Fibroblast of lung (primary cell): ENCODE data around the gene SDK1. TPM values are rescaled to one million over a fixed set of nuclear protein-coding genes. Genes with fewer than 3 reads are reported as not detected.

Source experiments
- DNase-seq, 2 donors: peaks; one replicate each; pipeline versions ENCODE4 v3.0.0 to v3.0.0-alpha.2; 2010; ENCODE audit warnings: low read depth in 2 of 2
- H2AFZ ChIP-seq: 2 replicates; pipeline ENCODE4 v1.5.1; 2012; ENCODE audit warnings: low read length, control low read depth, inconsistent platforms
- H3K27ac ChIP-seq: 2 replicates; pipeline ENCODE4 v1.5.1; 2011; ENCODE audit warnings: low read length, control low read depth; ENCODE audit not compliant: insufficient read depth
- H3K27me3 ChIP-seq: 2 replicates; pipeline ENCODE4 v1.5.1; 2011; ENCODE audit warnings: mild to moderate bottlenecking, low read length; ENCODE audit not compliant: control insufficient read depth, insufficient read depth
- H3K36me3 ChIP-seq: 2 replicates; pipeline ENCODE4 v1.5.1; 2011; ENCODE audit warnings: low read length; ENCODE audit not compliant: control insufficient read depth, insufficient read depth
- H3K4me1 ChIP-seq: 2 replicates; pipeline ENCODE4 v1.5.1; 2011; ENCODE audit warnings: low read length; ENCODE audit not compliant: control insufficient read depth, insufficient read depth; ENCODE audit errors: extremely low read depth
- H3K4me2 ChIP-seq: 2 replicates; pipeline ENCODE4 v1.5.1; 2011; ENCODE audit warnings: low read length, control low read depth; ENCODE audit not compliant: insufficient read depth; ENCODE audit errors: extremely low read depth
- H3K4me3 ChIP-seq, 4 experiments: fragments of 200-600 bp in 1 of 4; sonication (generic) in 1 of 4; replicated peaks in 1 of 4; 2 replicates each; pipeline ENCODE4 v1.5.1; 2011 to 2016; ENCODE audit warnings: low read length in 4 of 4, low read depth in 3 of 4, mild to moderate bottlenecking in 3 of 4, control low read depth in 2 of 4, inconsistent platforms in 1 of 4, mixed read lengths in 1 of 4; ENCODE audit not compliant: insufficient read depth in 1 of 4; ENCODE audit errors: control extremely low read depth in 1 of 4
- H3K79me2 ChIP-seq: 2 replicates; pipeline ENCODE4 v1.5.1; 2012; ENCODE audit warnings: mild to moderate bottlenecking, low read length, inconsistent platforms; ENCODE audit not compliant: control insufficient read depth, insufficient read depth
- H3K9ac ChIP-seq: 2 replicates; pipeline ENCODE4 v1.5.1; 2011; ENCODE audit warnings: mild to moderate bottlenecking, low read length, control low read depth; ENCODE audit not compliant: insufficient read depth
- H3K9me3 ChIP-seq: 2 replicates; pipeline ENCODE4 v1.5.1; 2012; ENCODE audit warnings: low read depth, low read length; ENCODE audit not compliant: control insufficient read depth, insufficient read depth
- H4K20me1 ChIP-seq: 2 replicates; pipeline ENCODE4 v1.5.1; 2011; ENCODE audit warnings: low read length; ENCODE audit not compliant: control insufficient read depth, insufficient read depth; ENCODE audit errors: extremely low read depth
- CTCF ChIP-seq, 2 donors: IDR thresholded peaks in 1 of 2; conservative IDR thresholded peaks in 1 of 2; 1 replicate in 1 of 2; 2 replicates in 1 of 2; pipeline ENCODE4 v1.5.1; 2011 to 2012; ENCODE audit warnings: low read length in 2 of 2, control low read depth in 1 of 2, inconsistent platforms in 1 of 2, low read depth in 1 of 2, mild to moderate bottlenecking in 1 of 2
- EZH2 ChIP-seq: IDR thresholded peaks from 2 replicates; pipeline ENCODE4 v1.5.1; 2012; ENCODE audit warnings: low read length, control low read depth, mild to moderate bottlenecking; ENCODE audit errors: missing control alignments
- polyA plus RNA-seq, 2 donors: library from polyadenylated mRNA; depleted of rRNA in 1 of 2; stranded (reverse) in 1 of 2; unstranded in 1 of 2; fragments of >200 nt; gene quantifications; 2 replicates each; pipeline ENCODE4 v1.2.1, GENCODE V29; 2011 to 2012; ENCODE audit warnings: missing spikeins in 1 of 2
- total RNA-seq: library from RNA; depleted of rRNA; stranded (reverse); fragments of >200 nt; gene quantifications from 2 replicates; pipeline ENCODE4 v1.2.1, GENCODE V29; 2014

The SDK1 gene
- total and polyA plus RNA-seq, 2 donors (not counting 1 experiment from before 2014, with no cell fraction given), result 1.0 to 8.6 TPM

- no peaks in the 10 kb centered on the region for H3K9me3 ChIP-seq
- no peaks in the 10 kb centered on the region for H3K4me1 ChIP-seq
- H3K27ac ChIP-seq, result no peak overlapping the region
These were observed 8.9 kb downstream of the SDK1 start for GRCh38 chr7:3309956-3310355.

GRCh38 chr7:3310884-3311283 is 9.8 kb downstream of the SDK1 start:
- H3K9ac ChIP-seq, result no peak overlapping the region
- H3K9me3 ChIP-seq, result no peaks in the 10 kb centered on the region
- H3K27me3 ChIP-seq, result no peaks in the 10 kb centered on the region
- no peaks in the 10 kb centered on the region for H4K20me1 ChIP-seq
- DNase-seq, result no peak
- H3K4me3 ChIP-seq, result no peak overlapping the region
- H2AFZ ChIP-seq, result no peak overlapping the region
- H3K27ac ChIP-seq, result no peak overlapping the region
- H3K4me1 ChIP-seq, result no peaks in the 10 kb centered on the region
- H3K36me3 ChIP-seq, result no peaks in the 10 kb centered on the region
- no peak for TF ChIP-seq EZH2
- TF ChIP-seq CTCF (conservative IDR thresholded peaks at IDR 0.05 in 1 of 2, IDR thresholded peaks at IDR 0.05 in 1 of 2; ENCODE audit: low read depth in 1 of 2, low read length in 2 of 2), result no peak
- no peaks in the 10 kb centered on the region for H3K79me2 ChIP-seq
- H3K4me2 ChIP-seq, result no peak overlapping the region

More at GRCh38 chr7:3309956-3310355, 8.9 kb downstream of the SDK1 start:
- H3K36me3 ChIP-seq, result no peaks in the 10 kb centered on the region
- H3K9ac ChIP-seq, result no peak overlapping the region
- no peak overlapping the region for H3K4me2 ChIP-seq
- DNase-seq, result no peak
- TF ChIP-seq CTCF (conservative IDR thresholded peaks at IDR 0.05 in 1 of 2, IDR thresholded peaks at IDR 0.05 in 1 of 2; ENCODE audit: low read depth in 1 of 2, low read length in 2 of 2) (no peak), EZH2 (no peak)
- H3K79me2 ChIP-seq, result no peaks in the 10 kb centered on the region
- no peak overlapping the region for H3K4me3 ChIP-seq
- no peak overlapping the region for H2AFZ ChIP-seq
- H4K20me1 ChIP-seq, result no peaks in the 10 kb centered on the region
- H3K27me3 ChIP-seq, result no peaks in the 10 kb centered on the region

GRCh38 chr7:3312583-3312982 is 11.5 kb downstream of the SDK1 start:
- Histone ChIP-seq H3K4me1 (no peaks in the 10 kb centered on the region), H3K9ac (no peak overlapping the region), H3K27me3 (no peaks in the 10 kb centered on the region), H3K4me2 (no peak overlapping the region), H3K36me3 (no peaks in the 10 kb centered on the region), H3K9me3 (no peaks in the 10 kb centered on the region), H3K27ac (no peak overlapping the region), H4K20me1 (no peaks in the 10 kb centered on the region), H2AFZ (no peak overlapping the region), H3K79me2 (no peaks in the 10 kb centered on the region), H3K4me3 (no peak overlapping the region)
- TF ChIP-seq CTCF (conservative IDR thresholded peaks at IDR 0.05 in 1 of 2, IDR thresholded peaks at IDR 0.05 in 1 of 2; ENCODE audit: low read depth in 1 of 2, low read length in 2 of 2) (no peak), EZH2 (no peak)
- no peak for DNase-seq
